Loucy (cell line): ENCODE data around the gene TRAPPC2L.

Experiments used
- CTCF ChIP-seq: fragments of 200-600 bp; sonication (generic); conservative IDR thresholded peaks from 2 replicates; pipeline ENCODE4 v1.5.1; 2014; ENCODE audit warnings: mild to moderate bottlenecking, antibody characterized with exemption, low read length
- EZH2phosphoT487 ChIP-seq: fragments of 200-600 bp; IDR thresholded peaks from 2 replicates; pipeline ENCODE4 v1.6.1; 2018; ENCODE audit warnings: antibody characterized with exemption, mild to moderate bottlenecking, moderate library complexity, borderline replicate concordance

GRCh38 chr16:88865310-88865709, 8.4 kb downstream of the TRAPPC2L start:
- TF ChIP-seq CTCF (no peak), EZH2phosphoT487 (no peak)
